Measurements from ENCODE around the gene ARHGAP26. TPM values are rescaled to one million over a fixed set of nuclear protein-coding genes. Genes with fewer than 3 reads are reported as not detected.

ARHGAP26 gene
- total and polyA plus RNA-seq, 4 donors = 5.4 to 52.3 (median 30.4) TPM

DNA sequence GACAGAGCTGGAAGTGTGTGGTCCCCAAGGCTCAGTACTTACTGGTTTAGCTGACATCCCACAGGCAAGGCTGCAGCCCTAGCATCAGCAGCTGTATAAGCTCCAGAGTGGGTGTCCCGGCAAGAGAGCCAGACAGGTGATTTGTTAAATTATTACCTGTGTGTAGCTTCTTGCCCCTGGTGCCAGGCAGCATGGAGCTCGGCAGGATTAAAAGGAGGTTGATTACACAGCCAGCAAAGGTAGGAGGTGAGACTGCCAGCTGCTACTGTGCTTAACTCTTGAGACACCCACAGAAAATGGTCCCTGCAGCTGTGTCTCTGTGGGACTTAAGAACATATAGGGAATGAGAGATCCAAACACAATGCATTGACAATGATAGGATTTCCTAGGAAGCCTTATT lies 54.2 kb downstream of the ARHGAP26 start:
- no peak for ATAC-seq (ENCODE audit: insufficient read depth, low FRiP score)

DNA sequence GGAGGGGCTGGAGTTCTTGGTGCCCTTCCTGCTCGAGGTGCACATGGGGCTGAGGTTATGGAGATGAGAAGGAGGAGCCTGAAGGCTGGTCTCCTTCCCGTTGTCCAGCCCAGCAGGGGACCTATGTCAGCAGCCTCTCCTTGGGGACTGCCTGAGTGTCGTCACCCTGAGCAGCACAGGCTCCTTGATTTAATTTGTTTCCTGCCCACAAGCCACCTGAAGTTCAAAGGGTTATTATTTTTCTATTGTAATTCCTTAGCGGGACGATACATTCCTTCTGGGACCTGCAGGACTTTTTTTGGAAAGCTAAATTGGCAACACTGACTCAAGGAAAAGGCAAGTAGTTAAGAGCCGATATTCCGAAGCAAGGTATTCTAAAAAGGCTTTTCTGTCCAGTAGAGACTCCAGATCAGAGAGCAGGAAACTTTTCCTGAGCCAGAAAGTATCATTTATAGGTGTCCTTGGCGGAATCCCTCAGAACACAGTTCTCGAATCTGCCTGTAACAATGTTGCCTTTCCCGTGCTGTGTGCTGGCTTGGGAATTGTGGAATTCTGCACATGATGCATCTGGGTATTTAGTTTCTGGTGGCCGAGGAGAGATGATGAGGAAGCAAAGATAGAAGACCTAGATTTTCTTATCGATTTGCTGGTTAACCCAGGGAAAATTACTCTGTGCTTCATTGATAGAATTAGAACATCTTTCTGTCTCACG lies 55.4 kb downstream of the ARHGAP26 start:
- H3K36me3 ChIP-seq (ENCODE audit: control insufficient read depth in 4 of 4, insufficient read depth in 4 of 4, low read length in 4 of 4) = no peaks in the 10 kb centered on the region
- no peak overlapping the region for H3K9ac ChIP-seq (ENCODE audit: insufficient read depth in 1 of 2, low read length in 2 of 2)
- no peak for ATAC-seq (ENCODE audit: insufficient read depth, low FRiP score)
- no peaks in the 10 kb centered on the region for H3K27me3 ChIP-seq (ENCODE audit: control insufficient read depth in 3 of 3, insufficient read depth in 3 of 3, low read length in 2 of 3)
- no peak for DNase-seq
- no peaks in the 10 kb centered on the region for H3K9me3 ChIP-seq (ENCODE audit: control insufficient read depth in 4 of 4, insufficient read depth in 3 of 4, low read length in 3 of 4)
- WGBS, 2 donors = 70 to 78% methylated on average over 13 of the region's 13 CpGs
- no peak overlapping the region for H3K4me3 ChIP-seq
- H3K4me1 ChIP-seq (ENCODE audit: control insufficient read depth in 5 of 5, insufficient read depth in 5 of 5, low read length in 5 of 5) = peaks cover 0 to 47% (median 0%) of the 10 kb centered on the region in 5 donors
- H3K27ac ChIP-seq (ENCODE audit: low read depth in 1 of 2, low read length in 1 of 2) = no peak overlapping the region
- TF ChIP-seq CTCF (IDR thresholded peaks at IDR 0.05; ENCODE audit: control extremely low read depth, extremely low read depth) = no peak

More for the DNA sequence above, 54.2 kb downstream of the ARHGAP26 start:
- Histone ChIP-seq H3K36me3 (ENCODE audit: control insufficient read depth in 4 of 4, insufficient read depth in 4 of 4, low read length in 4 of 4) (no peaks in the 10 kb centered on the region), H3K9ac (ENCODE audit: insufficient read depth in 1 of 2, low read length in 2 of 2) (no peak overlapping the region), H3K4me1 (ENCODE audit: control insufficient read depth in 5 of 5, insufficient read depth in 5 of 5, low read length in 5 of 5) (peaks cover 0 to 46% (median 0%) of the 10 kb centered on the region in 5 donors), H3K4me3 (no peak overlapping the region), H3K9me3 (ENCODE audit: control insufficient read depth in 4 of 4, insufficient read depth in 3 of 4, low read length in 3 of 4) (no peaks in the 10 kb centered on the region), H3K27me3 (ENCODE audit: control insufficient read depth in 3 of 3, insufficient read depth in 3 of 3, low read length in 2 of 3) (no peaks in the 10 kb centered on the region), H3K27ac (ENCODE audit: low read depth in 1 of 2, low read length in 1 of 2) (no peak overlapping the region)
- no peak for DNase-seq
- WGBS, 2 donors = 81 to 92% methylated on average over 2 of the region's 2 CpGs
- no peak for TF ChIP-seq CTCF (IDR thresholded peaks at IDR 0.05; ENCODE audit: control extremely low read depth, extremely low read depth)

DNA sequence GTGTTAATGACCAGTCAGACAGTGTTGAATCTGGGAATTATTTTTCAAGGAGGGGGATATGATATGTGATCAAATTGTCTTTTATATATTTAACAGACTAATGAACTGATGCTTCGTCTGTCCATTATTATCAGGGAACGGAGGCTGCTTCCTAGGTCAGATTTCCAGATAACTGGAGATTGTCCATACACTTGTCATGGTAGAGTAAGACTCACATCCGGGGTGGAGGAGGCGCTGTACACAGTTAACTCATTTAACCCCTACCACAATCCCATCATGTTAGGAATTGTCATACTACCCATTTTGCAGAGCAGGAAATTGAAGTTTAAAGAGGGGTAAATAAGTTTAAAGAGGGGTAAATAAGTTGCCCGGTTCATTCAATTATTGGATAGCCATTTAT lies 55.9 kb downstream of the ARHGAP26 start:
- DNase-seq (no peak), ATAC-seq (ENCODE audit: insufficient read depth, low FRiP score) (no peak)
- Histone ChIP-seq H3K4me1 (ENCODE audit: control insufficient read depth in 5 of 5, insufficient read depth in 5 of 5, low read length in 5 of 5) (peaks cover 0 to 47% (median 0%) of the 10 kb centered on the region in 5 donors), H3K27me3 (ENCODE audit: control insufficient read depth in 3 of 3, insufficient read depth in 3 of 3, low read length in 2 of 3) (no peaks in the 10 kb centered on the region), H3K4me3 (no peak overlapping the region), H3K27ac (ENCODE audit: low read depth in 1 of 2, low read length in 1 of 2) (no peak overlapping the region), H3K9me3 (ENCODE audit: control insufficient read depth in 4 of 4, insufficient read depth in 3 of 4, low read length in 3 of 4) (no peaks in the 10 kb centered on the region), H3K9ac (ENCODE audit: insufficient read depth in 1 of 2, low read length in 2 of 2) (no peak overlapping the region), H3K36me3 (ENCODE audit: control insufficient read depth in 4 of 4, insufficient read depth in 4 of 4, low read length in 4 of 4) (no peaks in the 10 kb centered on the region)
- no peak for TF ChIP-seq CTCF (IDR thresholded peaks at IDR 0.05; ENCODE audit: control extremely low read depth, extremely low read depth)
- WGBS, 2 donors = 76 to 91% methylated on average over 5 of the region's 5 CpGs

Data from lung (tissue), 12 donors.